ENCODE data around the gene AUTS2.

AUTS2 gene

DNA sequence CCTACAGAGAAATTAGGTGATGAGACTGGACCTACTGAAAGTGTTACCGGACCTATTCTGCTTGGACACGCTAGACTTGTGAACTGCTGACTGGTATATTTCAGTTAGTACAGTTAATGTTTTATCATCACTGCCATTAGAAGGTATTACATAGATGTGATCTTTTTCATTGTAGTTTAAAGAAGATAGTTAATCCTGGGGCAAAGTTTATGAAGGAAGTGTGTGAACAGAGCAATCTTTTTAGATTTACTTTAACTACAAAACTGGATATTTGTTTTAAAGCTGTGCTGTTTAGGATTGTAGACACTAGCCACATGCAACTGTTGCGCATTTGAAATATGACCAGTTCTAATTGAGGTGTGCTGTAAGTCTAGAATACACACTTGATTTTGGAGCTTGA lies 446.7 kb downstream of the AUTS2 start:
- in situ Hi-C loops (cut with MboI; ENCODE audit: low sequenced_read_pairs) = no loop called here

DNA sequence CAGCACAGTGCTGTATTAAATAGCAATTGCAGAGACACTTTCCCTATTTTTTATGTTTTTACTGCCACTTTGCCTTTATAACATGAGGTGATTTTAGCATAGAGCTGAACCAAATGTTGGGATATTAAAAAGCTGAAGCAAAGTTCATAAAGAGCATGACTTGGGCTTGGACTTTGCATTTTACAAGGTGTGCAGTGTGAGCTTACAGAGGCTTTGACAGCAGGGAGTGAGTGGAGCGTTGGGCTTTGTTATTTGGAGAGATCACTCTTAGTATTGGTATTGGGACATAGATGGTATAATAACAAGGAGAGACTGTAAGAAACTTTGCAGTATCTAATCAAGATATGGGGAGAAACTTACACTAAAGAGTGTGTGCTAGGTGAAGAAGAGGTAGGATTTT lies 449.1 kb downstream of the AUTS2 start:
- in situ Hi-C loops (cut with MboI; ENCODE audit: low sequenced_read_pairs) = no loop called here

DNA sequence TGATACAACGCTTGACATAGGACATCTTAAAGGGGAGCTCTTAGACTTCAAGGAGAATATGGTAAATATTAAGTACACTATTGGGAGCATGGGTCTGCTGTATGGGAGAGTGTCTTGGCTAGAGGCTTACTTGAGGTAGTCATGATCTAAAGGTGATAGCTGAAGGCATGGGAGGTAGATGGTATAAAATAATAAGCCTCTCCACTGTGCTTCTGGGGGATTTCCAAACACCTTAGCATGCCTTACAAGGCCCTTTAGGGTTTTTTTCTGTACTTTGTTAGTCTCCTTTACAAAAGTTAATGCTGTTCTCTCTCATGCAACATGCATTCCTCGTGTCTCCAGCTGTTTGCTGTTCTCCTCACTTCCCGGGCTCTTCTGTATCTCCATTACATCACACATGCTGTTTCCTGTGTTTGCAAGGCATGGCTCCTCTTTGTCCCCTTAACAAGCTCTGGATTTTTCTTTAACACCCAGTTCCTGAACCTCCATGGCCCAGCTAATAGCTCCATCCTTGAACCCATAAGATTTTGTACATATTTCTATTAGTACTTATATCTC lies 449.7 kb downstream of the AUTS2 start:
- in situ Hi-C loops (cut with MboI; ENCODE audit: low sequenced_read_pairs) = no loop called here

DNA sequence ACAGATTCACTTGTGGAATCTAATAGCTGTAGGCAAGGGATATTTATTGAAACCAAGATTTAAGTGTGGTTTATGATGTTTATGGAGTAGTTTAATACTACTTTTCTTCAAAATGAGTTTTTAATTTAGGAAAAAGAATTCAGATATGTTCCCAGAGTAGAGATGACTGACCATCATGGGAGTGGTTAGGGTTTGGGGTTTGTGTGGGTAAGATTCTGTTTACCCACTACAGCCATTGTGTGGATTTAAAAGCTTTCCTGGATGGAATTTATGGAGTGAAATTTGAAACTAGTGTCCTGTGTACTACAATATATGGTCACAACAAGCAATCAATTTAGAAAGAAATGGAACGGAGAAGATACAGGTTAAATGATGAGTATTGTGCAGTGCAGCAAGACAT lies 453.5 kb downstream of the AUTS2 start:
- in situ Hi-C loops (cut with MboI; ENCODE audit: low sequenced_read_pairs) = no loop called here

DNA sequence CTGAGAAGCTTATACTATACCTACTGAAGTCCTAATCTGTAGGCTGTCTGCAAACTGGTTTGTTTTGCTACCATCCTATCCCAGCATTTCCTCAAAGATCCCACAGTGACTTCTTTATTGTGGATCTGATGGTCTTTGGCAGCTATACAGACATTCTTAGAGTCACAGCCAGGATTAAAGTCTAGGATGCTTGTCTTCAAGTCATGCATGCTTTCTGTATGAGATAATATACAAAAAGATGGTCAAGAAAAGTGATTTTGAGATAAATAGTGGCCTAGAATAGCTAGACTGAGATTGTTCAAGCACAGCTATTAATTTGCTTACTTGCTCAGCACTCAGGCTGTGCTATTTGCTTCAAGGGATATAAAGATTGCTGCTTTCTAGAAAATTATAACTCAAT lies 454.4 kb downstream of the AUTS2 start:
- in situ Hi-C loops (cut with MboI; ENCODE audit: low sequenced_read_pairs) = no loop called here

DNA sequence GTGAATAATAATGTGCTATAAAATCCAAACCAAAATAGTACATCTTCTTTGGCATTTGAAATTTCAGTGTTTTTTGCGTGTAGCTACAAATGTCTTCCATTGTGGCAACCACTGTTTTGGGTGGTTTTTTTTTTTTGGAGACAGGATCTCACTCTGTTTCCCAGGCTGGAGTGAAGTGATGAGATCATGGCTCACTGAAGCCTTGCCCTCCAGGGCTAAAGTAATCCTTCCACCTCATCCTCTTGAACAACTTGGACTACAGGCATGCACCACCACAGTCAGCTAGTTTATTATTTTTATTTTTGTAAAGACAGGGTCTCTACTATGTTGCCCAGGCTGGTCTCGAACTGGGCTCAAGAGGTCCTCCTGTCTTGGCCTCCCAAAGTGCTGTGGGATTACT lies 455.1 kb downstream of the AUTS2 start:
- in situ Hi-C loops (cut with MboI; ENCODE audit: low sequenced_read_pairs) = no loop called here

DNA sequence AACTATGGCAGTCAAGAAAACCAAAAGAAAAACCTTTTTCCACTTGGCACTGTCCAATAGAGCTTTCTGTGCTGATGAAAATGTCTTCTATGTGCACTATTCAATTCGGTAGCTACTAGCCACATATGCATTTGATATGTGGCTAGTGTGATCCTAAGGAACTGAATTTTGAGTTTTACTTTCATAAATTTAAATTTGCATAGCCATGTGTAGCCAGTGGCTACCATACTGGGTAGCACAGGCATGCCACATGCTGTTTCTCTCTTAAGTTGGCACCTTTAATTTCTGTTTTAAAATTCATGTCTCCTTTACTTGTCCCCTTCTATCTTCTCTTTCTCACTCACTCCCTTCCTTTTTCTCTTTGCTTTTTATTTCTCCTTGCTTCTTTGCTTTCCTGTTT lies 455.7 kb downstream of the AUTS2 start:
- in situ Hi-C loops (cut with MboI; ENCODE audit: low sequenced_read_pairs) = no loop called here

DNA sequence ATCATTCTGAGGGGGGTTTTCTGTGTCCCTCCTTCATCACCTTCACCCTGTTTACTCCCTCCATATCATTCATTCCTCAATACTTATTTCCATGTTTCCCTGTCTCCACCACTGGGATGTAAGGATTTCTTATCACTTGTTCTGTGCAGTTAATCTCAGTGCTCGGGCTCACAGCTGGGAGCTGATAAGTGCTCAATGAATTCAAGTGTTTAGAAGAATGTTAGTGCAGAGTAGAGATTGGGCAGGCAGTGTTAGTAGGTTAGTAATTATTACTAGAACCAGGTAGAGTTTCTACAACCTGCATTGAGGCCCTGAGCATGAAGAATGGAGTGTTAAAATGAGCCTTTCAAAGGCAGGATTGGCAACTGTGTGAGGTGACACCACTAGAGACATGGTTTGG lies 458.1 kb downstream of the AUTS2 start:
- in situ Hi-C loops (cut with MboI; ENCODE audit: low sequenced_read_pairs) = no loop called here

DNA sequence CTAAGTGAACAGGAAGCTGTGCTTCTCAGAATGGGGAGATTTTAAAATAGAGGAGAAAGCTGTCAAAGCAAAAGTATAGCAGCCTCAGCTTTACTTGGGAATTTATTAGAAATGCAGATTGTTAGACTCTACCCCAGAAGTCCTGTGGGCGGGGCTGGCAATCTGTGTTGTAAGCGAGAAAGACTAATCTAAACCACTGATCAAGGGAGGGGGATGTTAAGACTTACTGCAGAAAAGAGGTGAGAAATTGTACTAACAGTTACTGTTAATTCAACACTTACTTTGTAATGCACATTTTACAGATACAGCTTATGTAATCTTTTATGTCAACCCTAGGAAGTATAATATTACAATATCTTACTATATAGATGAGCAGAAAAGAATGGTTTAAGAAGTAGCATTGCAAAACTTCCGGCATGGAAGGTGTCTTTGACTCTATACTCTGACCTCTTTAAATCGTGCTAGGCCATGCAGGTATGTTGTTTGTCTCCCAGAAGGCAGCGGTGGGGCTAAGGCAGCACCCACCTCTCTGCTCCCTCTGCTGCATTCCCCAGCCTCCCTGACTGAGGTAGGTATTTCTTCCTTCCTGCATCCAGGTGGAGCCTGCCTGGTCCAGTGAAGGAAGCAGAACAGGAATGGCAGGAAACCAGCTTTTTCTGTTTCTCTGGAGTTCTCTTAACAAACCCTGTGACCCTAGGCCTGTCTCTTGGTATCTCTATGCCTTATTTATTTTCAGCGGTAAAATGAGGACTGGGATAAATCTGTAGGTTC lies 462.2 kb downstream of the AUTS2 start:
- in situ Hi-C loops (cut with MboI; ENCODE audit: low sequenced_read_pairs) = no loop called here

DNA sequence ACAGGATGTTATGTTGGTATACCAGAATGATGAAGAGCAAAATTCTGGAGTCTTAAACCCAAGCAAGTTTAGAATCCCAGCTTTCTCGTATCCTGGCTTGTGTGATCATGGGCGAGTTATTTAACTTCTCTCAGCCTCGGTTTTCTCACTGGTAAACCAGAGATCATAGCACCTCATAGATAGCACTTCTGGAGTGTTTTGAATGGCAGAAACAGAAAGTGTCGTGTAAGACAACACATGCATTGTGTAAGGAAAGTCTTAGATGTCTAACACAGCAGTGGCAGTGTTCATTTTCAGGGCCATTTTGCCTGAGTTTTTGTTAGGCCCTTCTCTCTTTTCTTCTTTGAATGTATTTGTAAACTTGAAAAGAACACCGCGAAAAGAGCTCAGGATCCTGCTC lies 465.1 kb downstream of the AUTS2 start:
- in situ Hi-C loops (cut with MboI; ENCODE audit: low sequenced_read_pairs) = no loop called here

DNA sequence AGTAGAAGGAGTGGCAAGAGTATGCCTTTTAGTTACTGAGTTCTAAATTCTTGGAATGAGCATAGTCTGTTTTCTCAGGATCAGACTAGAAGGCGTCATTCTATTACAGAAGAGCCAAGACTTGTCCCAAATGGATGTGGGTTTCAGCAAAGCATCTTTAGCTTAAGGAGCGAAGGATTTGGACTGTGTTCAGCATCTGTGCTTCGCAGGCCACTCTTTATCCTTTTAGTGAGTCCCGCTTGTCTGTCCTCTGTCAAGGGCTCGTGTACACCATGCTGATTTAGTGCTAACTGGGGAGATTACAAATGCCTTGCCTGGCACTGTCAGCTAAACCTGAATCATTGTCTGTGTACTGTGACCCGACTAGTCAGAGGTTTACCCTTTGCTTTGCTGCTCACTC lies 465.7 kb downstream of the AUTS2 start:
- in situ Hi-C loops (cut with MboI; ENCODE audit: low sequenced_read_pairs) = no loop called here

DNA sequence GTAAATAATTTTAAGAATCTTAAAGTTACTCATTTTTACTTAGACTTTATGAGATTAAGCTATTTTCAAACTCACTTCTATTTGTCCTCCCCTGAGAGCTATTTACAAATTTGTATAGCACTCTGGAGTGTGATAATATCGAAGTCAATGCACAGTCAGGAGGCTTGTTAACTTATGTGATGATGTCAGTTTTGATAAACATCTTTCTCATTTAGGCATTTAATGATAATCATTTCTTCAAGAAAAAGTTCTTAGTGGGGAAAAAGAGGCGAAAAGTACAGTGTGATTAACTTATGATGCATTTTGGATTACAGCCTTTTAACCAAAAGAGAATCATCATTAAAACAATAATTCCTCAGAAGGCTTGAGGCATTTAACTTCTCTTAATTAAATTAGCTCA lies 468.6 kb downstream of the AUTS2 start:
- in situ Hi-C loops (cut with MboI; ENCODE audit: low sequenced_read_pairs) = no loop called here

DNA sequence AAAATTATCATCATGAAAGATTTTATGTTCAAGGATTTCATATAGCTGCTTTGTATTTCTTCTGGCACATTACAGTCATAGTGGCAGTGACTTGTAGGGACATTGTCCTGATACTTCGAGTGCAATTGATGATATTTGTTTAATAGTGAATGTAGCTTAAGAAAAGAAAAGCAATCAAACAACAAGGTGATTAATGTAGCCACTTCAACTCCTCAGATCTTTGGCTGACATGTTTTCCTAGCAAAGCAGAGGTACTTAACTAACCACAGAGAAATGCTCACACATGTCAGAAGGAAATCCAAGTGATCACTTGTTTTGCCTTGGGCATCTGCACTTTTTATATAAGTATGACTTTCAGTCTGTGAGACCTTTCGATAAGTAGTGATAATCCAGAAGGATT lies 470.3 kb downstream of the AUTS2 start:
- in situ Hi-C loops (cut with MboI; ENCODE audit: low sequenced_read_pairs) = no loop called here

DNA sequence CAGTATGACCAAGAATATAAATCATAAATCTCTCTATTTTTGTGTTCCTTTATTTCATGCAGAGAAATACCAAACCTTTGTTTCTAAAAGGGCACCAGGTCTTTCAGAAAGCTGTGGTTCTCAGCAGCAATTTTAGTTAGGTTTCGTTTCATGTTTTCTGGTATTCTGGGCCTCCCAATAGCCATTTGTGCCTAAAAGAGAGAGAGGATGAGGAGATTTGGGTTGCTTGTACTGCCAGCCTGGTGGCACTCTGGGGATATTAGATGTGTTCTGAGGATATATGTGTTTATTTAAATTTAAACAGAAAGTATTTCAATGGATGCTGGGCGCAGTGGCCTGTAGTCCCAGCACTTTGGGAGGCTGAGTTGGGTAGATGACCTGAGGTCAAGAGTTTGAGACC lies 471.7 kb downstream of the AUTS2 start:
- in situ Hi-C loops (cut with MboI; ENCODE audit: low sequenced_read_pairs) = no loop called here

DNA sequence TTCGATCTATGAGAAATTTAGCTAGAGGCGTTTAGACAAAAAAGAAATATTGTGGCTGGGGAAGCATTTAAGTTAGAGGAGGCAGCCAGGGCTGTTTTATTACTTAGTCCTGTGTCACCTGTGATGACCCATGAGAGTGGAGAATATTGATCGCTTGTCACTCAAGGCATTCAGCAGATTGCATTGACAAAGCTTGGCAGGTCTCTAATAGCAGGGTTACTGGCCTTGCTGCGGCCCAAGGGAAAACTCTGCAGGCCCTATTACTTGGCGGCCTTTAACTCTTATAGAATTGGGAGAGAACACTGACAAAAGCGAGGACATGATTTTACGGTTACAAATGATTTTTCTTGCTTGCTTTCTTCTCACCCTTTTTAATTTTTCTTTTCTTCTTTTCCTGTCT lies 473.5 kb downstream of the AUTS2 start:
- in situ Hi-C loops (cut with MboI; ENCODE audit: low sequenced_read_pairs) = no loop called here

DNA sequence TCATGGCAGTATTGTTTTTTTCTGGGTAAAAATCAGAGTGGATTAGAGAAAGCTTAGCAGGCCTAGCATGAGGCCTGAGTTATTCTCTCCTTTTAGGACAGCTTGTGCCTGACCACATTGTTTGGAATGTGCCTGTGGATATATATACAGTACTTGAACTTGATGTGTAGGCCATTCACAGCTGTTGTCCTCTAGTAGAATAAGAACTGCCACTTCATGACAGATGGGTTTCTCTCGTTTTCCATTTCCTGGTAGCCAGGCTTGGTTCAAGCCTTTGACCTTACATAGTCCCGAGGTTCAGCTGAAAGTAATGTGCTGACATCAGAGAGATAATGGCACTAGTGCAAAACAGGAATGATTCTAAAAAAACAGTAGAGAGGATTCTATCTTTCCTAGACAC lies 473.9 kb downstream of the AUTS2 start:
- in situ Hi-C loops (cut with MboI; ENCODE audit: low sequenced_read_pairs) = no loop called here

DNA sequence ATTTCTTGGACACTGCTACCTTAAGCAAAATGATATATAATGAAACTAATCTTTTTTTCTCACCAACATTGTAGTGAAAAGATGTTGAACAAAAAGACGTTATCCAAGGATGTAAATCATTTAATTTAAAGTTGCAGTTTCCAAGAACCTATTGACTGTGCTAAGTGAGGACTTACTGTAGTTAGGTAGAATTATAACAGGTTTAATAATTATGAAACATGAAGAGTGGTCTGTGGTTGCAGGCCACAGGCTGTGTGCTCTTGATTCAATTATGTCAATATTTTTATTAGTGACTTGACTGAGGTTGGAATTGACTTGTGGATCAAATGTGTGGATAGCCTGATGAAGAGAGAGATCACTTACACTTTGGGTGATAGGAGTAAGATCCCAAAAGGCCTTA lies 478.1 kb downstream of the AUTS2 start:
- in situ Hi-C loops (cut with MboI; ENCODE audit: low sequenced_read_pairs) = no loop called here

DNA sequence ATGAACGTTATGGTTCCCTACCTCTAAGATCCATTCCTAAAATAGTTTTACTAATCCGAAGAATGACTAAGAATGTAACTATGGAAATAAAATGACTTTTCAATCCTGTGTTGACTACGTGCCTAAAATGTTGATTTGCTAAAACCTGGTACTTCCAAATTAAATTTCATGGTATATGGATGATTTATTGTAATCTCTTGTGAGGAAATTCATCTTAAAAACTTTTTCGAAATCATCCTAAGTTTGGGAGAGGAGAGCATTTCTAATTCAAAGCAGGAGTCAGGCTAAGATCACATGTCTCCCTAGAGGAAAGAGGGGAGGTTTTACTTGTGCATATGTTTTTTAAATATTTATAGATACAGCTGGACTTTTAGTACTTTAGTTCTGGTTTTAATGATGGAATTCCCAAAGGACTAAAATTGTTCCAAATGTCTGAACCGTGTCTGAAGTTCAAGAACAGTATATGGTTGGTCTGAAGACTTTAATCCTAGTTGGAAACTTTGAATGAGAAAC lies 483.9 kb downstream of the AUTS2 start:
- in situ Hi-C loops (cut with MboI; ENCODE audit: low sequenced_read_pairs) = no loop called here

DNA sequence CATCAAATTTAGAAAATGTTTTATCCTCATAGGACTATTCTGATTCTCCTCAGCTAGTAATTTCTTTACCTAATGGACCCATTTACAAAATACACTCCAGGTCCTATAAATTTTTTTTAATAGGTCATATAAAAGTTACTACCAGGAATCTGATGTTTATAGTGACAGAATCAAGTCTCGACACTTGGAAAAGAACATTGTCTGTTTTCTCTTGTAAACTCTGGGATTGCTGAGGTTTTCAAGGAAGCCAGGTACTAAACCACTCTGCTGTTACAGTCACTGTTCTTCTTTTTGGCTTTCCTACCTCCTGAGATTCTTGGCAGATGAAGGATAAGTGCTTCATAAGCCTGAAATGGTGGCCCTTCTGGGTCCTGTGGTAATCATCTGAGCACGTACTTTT lies 493.1 kb downstream of the AUTS2 start:
- in situ Hi-C loops (cut with MboI; ENCODE audit: low sequenced_read_pairs) = no loop called here

DNA sequence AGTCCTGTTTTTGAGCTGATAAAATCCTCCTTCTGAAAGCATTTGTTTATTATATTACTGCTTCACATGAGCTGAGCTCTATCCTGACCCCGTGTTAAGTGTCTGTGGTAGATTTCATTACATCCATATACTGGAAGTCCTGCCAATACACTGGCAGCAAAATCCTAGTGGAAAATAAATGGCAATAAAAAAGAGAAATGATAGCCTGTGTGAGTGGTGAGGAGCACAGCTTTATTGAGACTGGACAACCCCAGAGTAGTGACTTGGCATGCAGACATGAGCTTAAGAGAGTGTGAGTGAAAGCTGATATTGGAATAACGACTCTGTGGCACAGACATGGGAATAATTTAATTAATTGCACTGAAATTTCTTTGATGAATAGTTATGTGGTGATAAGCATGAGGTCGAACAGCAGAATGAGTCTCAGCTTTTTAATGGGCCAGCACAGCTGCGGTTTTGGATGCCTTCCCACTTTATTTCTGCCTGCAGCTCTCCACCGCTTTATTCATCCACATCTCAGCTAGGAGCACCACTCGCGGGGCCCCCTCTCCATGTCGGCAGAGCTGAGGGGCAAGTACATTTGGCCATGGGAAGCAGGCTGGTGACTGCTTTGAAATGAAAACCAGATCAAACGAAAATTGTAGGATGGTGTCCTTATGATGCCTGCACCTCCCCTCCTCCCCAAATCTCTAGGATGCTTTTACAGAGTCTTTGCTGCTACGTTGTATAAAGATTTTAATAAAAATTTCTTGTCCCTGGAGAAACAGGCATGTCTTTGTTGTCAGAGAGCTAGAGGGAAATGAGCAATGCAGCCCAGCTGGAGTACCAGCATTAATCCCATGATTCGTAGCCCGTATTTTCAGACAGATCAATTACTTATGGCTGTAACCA lies 494.3 kb downstream of the AUTS2 start:
- in situ Hi-C loops (cut with MboI; ENCODE audit: low sequenced_read_pairs) = no loop called here

DNA sequence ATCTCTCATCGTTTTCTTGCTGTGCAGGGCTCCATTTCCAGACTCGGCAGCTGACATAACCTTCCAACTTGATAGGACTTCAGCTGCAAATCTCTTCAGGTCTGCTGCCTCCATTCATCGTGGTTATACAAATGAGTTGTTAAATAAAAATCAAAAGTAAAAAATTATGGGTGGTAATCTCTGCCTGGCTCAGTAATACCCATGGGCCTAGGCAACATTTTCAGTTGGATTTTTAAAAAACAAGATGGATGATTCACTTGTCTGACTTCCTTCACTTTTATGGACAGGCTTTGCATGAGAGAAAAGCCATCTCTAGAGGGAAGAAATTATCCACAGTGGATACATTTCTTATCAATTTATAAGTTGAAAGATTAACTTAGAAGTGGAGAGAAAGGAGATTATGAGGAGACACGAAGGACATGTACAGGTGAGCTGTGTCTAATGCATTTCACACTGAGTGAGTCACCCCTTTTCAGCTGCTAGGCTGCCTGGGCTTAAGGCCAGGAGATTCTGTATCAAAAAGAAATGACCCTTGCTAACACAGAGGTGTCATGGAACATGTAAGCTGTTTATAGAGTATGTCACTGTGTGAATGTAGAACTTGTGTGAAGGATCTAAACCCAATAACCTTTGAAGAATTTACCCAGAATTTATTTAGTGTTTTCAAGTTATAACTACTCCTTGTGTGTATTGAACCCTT lies 495.1 kb downstream of the AUTS2 start:
- in situ Hi-C loops (cut with MboI; ENCODE audit: low sequenced_read_pairs) = no loop called here

Data from hTERT RPE-1 (cell line).